NCI-H2196 treated with DMSO at 0.1 percent for 48 hours (cell line): ENCODE results near the gene COX19.

ENCODE experiments used
- DNase-seq: peaks from one replicate; lab custom pipeline; 2025; ENCODE audit not compliant: unreplicated experiment; lab: John Stamatoyannopoulos, UW

COX19 gene

GRCh38 chr7:992709-993607 is 17.6 kb upstream of the COX19 start:
- peak; percentile 88 for DNase-seq

GRCh38 chr7:991729-992656 is 16.6 kb upstream of the COX19 start:
- no peak for DNase-seq

DNA sequence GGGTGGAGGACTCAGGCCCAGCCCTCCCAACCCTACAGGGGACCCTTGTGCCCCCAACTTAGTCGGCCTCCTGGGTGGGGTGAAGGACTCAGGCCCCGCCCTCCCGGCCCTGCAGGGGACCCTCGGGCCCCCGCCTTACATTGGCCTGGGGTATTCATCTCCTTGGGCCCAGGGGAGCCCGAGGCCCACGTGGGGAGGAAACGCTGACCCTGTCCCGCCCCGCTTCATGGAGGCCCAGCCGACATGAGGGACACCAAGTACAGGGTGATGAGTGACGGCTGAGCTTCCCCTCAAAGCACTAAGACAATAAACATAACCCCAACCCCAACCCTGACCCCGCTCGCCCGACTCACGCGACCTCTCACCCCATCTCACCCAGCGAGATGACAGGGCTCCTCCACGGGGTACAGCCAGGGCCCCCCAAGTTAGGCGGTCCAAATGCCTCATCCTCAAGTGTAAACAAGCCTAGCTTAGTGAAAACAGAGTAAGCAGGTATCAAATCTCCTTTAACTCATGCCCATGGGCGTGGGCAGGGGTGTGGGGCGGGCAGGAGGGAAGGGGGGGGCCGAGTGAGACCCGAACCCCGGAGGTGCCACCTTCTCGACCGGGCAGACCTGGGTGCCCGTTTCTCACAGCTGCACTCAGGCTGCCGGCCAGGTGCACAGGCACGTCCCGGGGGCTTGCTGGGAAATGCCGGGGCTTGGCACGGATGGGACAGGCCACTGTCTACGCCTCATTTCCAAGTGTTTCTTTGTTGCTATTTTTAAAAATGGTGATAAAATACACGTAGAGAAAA is 15.8 kb upstream of the COX19 start:
- DNase-seq: no peak

DNA sequence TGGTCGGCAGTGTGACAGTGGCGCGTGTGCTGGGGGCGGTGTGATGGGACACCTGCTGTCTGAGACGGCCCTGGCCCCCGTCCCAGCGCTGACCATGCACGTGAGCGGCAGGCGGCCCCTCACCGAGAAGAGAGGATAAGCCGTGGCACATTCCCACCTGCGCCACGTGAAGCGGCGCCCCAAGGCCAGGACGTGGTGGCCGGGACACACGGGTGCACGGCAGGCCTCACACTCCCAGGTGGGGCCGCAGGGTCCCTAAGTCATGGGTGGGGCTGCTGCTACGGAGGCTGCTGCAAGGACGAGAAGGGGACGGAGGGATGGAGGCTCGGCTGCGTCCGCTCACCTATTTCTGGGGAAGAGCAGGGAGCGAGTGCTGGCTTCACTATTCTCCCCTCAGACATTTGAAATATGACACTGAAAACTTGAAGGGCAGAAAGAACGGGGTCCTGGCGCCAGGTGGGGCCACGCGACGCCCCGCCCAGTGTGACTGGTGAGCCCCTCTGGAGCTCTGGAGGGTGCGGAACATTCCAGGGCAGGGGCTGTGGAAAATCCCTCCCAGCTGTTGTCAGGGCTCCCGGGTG is 15.1 kb upstream of the COX19 start:
- DNase-seq: no peak

DNA sequence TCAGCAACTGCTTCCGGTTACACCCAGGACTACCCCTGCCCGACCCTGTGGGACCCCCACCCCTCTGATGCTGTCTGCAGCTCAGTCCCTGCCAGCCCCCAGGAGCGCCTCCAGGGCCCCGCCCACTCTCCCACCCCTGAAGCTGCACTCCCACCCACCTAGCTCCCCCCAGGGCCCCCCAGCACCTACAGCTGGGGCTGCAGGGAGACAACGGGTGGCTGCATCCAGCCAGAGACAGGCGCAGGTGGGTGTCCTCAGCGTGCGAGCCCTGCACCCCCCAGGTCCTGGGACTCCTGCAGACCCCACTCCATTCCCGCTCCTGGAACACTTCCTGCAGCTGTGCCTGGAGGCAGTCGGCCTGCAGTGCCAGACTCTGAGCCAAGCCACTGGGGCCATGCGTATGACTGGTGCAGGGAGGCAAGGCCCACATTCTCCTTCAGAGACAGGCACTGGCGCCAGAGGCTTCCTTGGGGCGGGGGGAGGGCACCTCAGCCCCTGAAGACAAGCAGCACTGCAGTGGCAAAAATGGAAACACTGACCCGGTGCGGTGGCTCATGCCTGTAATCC is 13.7 kb upstream of the COX19 start:
- DNase-seq: no peak

DNA sequence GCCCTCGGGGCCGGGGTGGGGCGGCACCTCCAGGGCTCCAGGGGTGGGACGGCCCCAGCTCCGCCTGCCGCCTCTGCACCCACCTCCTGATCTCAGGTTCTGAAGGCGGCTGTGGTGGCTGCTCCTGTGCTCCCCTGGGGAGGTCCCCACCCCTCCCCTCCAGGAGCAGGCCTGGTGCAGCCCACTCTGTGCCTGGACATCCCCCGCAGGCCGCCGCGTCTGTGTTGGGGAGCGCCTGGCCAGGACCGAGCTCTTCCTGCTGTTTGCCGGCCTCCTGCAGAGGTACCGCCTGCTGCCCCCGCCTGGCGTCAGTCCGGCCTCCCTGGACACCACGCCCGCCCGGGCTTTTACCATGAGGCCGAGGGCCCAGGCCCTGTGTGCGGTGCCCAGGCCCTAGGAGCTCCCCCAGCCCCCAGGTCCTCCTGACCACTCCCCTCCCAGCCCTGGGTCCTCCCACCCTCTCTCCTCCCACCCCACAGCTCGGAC is 13.1 kb upstream of the COX19 start:
- no peak for DNase-seq

DNA sequence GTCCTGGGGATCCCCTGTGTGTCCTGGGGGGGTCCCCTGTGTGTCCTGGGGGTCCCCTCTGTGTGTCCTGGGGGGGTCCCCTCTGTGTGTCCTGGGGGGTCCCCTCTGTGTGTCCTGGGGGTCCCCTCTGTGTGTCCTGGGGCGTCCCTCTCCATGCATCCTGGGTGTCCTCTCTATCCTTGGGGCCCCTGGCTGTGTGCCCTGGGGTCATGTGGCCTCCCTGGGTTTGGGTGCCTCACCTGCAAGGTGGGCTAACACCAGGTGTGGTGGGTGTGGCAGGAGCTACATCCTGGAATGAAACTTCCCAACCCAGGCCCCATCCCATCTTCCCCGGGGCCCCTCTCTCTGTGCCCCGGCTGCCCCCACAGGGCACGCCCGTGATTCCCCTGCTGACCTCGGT is 12.6 kb upstream of the COX19 start:
- DNase-seq: no peak

GRCh38 chr7:986766-987751 is 11.7 kb upstream of the COX19 start:
- no peak for DNase-seq

- DNase-seq: no peak
These were observed 10.8 kb upstream of the COX19 start for GRCh38 chr7:985915-986741.

DNA sequence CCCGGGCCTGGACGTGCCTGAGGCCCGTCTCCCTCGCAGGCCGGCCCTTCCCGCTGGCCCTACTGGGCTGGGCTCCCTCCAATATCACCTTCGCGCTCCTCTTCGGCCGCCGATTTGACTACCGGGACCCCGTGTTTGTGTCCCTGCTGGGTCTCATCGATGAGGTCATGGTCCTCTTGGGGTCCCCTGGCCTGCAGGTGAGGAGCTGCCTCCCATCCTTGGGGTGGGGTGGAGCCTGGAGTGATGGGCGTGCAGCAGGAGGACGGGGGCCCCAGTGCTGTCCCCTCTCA is 9.7 kb upstream of the COX19 start:
- DNase-seq: no peak

DNA sequence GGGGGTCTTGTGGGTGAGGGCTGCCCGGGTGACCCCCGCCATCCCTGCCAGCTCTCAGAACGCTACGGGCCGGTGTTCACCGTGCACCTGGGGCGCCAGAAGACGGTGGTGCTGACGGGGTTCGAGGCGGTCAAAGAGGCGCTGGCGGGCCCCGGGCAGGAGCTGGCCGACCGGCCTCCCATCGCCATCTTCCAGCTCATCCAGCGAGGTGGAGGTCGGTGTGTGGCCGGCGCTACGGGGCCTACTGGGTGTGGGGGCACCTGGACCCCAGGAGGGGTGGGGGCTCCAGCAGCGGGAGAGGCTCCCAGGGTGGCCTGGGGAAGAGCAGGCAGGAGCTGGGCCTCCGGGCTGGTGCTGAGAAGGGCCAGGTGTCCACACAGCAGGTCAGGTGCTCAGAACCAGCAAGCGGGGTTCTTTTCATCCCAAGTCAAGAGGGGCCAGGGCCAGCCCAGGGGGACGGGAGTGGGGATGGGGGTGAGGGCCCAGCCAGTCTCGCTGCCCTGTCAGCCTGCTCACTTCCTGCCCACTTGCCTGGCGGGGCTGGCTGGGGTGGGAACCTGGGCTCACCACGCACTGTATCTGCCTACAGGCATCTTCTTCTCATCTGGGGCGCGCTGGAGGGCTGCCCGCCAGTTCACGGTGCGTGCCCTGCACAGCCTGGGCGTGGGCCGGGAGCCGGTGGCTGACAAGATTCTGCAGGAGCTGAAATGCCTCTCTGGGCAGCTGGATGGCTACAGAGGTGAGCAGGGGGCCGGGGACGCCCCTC is 9.2 kb upstream of the COX19 start:
- no peak for DNase-seq

GRCh38 chr7:983616-984071 is 8.3 kb upstream of the COX19 start:
- no peak for DNase-seq

DNA sequence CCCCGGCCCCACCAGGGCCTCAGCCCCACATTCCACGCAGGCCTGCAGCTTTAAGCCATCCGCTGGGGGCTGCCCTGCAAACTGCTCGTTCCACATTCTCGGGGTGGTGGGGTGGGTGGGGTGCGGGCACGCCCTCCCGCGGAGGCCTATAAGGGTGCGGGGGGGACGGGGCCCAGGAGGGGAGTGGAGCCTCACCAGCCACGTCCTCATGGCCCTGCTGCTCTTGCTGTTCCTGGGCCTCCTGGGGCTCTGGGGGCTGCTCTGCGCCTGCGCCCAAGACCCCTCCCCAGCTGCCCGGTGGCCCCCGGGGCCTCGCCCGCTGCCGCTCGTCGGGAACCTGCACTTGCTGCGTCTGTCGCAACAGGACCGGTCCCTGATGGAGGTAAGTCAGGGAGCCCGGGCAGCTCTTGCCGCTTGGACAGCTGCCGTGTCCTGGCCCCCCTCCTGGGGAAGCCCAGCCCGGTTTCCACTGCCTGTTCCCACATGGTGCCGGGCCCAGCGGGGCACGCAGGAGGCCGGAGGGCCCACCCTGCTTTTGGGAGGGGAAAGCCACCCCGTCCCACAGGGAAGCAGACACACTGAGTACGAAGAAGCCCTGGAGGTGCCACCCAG is 7.8 kb upstream of the COX19 start, which contains the start of gene CYP2W1:
Gene CYP2W1, plus strand, starts transcription at position 178 of the 612 bp plus-strand sequence. Its CDS starts 31 bp downstream, at position 209.
- DNase-seq: no peak

- no peak for DNase-seq
These were observed 7.2 kb upstream of the COX19 start for GRCh38 chr7:982511-983003.

DNA sequence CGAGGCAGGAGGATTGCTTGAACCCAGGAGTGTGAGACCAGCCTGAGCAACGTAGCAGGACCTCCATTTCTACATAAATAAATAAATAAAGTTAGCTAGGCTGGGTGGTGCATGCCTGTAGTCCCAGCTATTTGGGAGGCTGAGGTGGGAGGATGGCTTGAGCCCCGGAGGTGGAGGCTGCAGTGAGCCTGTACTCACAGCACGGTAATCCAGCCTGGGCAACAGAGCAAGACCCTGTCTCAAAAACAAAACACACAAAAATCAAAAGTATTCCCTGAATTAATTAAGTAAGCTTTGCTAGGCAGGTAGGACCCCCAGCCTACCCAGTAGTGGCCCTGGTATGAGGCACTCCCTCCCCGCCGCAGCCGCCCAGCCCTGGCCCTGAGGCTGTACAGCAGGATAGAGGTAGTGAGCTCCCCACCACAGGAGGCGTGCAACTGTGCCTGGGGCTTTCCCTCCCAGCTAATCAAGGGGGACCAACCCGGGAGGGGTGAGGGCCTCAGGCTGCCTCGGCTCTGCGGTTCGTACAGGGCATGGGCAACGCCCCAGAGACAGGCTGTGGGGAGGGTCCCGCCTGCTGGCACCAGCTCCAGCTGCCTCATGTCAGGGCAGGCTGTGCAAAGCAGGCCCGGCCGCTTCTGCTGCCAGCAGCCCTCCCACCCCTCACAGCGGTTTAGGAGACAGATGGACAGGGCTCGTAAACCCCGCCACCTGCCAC is 6.6 kb upstream of the COX19 start:
- no peak for DNase-seq

DNA sequence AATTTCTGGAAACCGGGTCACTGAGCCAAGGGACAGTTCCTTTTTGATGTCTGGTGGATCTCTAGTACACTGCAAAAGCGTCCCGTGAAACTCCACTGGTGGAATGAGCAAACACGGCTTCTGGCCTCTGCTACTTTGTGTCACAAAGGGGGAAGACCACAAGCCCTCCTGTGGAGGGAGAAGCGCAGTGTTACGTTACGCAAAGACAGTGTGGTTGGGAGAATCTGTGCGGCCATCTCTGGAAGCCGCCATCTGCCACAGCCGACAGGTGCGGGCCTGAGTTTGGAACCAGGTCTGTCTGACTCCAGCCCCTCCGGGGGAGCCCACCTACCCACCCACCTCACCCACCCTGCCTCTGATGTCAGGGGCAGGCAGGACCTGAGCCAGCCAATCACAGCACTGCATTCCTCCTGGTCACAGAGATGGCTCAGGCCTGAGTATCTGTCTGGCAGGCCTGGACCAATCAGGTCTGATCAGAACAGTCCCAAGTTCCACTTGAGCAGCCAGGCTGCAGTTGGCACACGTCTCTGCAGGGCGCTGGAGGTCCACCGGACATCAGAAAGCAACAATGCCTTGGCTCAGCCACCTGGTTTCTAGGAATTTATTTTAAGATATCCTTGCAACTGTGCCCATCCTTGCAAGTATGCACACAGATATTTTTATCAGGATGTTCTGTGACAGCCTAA is 4.7 kb upstream of the COX19 start:
- DNase-seq: no peak
